Body of pancreas (tissue), 4 donors: Measurements from ENCODE around the gene GPI.

Experiments used
- POLR2A ChIP-seq, 3 donors: fragments of 450-650 bp; IDR thresholded peaks; one replicate each; pipeline ENCODE4 v1.6.1; 2016; ENCODE audit warnings: antibody characterized with exemption in 3 of 3, mild to moderate bottlenecking in 2 of 3
- TF ChIP-seq, protein P1 (sequence below), 7 experiments: fragments of 450-650 bp in 4 of 7; fragments of 200-600 bp in 3 of 7; sonication (generic) in 3 of 7; IDR thresholded peaks; one replicate each; pipeline ENCODE4 v1.5.1; 2016 to 2019; ENCODE audit warnings: antibody characterized with exemption in 7 of 7

DNA sequence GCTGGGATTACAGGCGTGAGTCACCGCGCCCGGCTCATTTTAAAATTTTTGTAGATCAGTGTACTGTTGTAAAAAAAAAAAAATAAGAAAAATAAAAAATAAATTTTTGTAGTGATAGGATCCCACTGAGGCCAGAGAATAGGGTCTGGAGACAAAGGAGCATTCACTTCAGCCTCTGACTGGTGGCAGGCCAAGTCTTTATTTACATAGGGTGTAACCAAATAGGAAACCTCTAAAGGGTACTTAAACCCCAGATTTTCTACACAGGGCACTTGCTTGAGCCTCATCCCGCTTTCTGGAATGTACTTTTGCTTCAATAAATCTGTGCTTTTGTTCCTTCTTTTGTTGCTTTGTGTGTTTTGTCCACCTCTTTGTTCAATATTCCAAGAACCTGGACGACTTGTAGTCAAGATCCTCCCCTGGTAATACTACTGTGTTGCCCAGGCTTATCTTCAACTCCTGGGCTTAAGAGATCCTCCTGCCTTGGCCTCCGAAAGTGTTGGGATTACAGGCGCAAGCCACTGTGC is 37.1 kb downstream of the GPI start:
- TF ChIP-seq, protein P1, sequence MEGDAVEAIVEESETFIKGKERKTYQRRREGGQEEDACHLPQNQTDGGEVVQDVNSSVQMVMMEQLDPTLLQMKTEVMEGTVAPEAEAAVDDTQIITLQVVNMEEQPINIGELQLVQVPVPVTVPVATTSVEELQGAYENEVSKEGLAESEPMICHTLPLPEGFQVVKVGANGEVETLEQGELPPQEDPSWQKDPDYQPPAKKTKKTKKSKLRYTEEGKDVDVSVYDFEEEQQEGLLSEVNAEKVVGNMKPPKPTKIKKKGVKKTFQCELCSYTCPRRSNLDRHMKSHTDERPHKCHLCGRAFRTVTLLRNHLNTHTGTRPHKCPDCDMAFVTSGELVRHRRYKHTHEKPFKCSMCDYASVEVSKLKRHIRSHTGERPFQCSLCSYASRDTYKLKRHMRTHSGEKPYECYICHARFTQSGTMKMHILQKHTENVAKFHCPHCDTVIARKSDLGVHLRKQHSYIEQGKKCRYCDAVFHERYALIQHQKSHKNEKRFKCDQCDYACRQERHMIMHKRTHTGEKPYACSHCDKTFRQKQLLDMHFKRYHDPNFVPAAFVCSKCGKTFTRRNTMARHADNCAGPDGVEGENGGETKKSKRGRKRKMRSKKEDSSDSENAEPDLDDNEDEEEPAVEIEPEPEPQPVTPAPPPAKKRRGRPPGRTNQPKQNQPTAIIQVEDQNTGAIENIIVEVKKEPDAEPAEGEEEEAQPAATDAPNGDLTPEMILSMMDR (IDR thresholded peaks at IDR 0.05): no peak
- TF ChIP-seq POLR2A (IDR thresholded peaks at IDR 0.05): no peak
